ENCODE measurements around the gene ZNF439.

ZNF439 gene

DNA sequence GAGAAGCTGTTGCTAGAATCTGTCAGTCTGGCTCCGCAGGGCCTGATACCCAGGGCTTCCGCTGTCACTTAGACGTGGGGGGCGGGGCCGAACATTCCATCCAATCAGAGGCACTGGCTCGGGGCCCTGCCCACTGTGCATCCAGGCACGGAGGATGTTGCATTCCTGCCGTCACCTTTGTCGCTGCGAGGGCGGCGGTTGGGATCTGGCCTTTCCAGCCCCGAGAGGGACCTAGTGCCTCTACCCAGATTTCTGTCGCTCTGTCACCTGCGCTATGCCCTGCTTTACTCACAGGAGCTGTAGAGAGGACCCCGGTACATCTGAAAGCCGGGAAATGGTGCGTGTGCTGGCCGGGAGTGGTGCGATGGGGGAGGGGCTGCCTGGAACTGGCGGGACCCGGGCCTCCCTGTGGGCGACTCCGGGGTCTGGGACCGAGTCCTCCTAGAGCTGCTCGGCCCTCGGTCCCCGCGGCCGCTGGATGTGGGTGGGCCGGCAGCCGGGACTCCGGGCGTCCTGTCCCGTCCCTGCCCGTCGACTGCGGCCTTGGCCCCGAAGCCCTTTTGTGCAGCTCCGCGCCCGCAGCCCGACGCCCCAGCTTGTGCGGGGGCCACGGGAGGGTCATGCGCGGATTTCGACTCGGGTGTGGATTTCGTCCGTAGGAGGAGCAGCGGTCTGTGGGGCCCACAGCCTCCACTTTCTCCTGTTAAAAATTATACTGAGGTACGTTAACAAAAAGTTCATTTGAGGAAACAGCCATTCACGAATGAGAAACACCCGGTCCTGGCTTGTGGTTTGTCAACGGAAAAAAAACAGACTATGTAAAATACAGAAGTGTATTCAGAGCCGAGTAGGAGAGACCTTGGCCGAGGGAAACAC lies at the start of gene ZNF439:
ZNF439 (plus strand) TSS at position 133 of the 876 bp plus-strand sequence; CDS start at position 275, 142 bp downstream.
- TF ChIP-seq NFIC (IDR thresholded peaks at IDR 0.05), result no peak
- TF ChIP-seq CEBPB (IDR thresholded peaks at IDR 0.05), result no peak
- TF ChIP-seq YY1 (IDR thresholded peaks at IDR 0.05; ENCODE audit: low read depth), result no peak
- TF ChIP-seq TAF1 (IDR thresholded peaks at IDR 0.05; ENCODE audit: low read depth), result no peak
- no peak for TF ChIP-seq RAD21 (IDR thresholded peaks at IDR 0.05; ENCODE audit: low read depth)

DNA sequence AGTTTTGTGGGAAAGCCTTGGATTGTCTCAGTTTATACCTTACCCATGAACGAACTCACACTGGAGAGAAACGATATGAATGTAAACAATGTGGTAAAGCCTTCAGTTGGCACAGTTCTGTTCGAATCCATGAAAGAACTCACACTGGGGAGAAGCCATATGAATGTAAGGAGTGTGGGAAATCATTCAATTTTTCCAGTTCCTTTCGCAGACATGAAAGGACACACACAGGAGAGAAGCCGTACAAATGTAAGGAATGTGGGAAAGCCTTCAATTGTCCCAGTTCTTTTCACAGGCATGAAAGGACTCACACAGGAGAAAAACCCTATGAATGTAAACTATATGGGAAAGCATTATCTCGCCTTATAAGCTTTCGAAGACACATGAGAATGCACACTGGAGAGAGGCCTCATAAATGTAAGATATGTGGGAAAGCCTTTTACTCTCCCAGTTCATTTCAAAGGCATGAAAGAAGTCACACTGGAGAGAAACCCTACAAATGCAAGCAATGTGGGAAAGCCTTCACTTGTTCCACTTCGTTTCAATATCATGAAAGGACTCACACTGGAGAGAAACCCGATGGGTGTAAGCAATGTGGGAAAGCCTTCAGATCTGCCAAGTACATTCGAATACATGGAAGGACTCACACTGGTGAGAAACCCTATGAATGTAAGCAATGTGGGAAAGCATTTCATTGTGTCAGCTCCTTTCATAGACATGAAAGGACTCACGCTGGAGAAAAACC lies 42.0 kb upstream of the ZNF439 start:
- TF ChIP-seq EP300 (IDR thresholded peaks at IDR 0.05; ENCODE audit: borderline replicate concordance) (no peak), YY1 (IDR thresholded peaks at IDR 0.05; ENCODE audit: low read depth) (no peak), TEAD4 (IDR thresholded peaks at IDR 0.05) (no peak), FOXM1 (IDR thresholded peaks at IDR 0.05; ENCODE audit: borderline replicate concordance, low read depth) (no peak), TAF1 (IDR thresholded peaks at IDR 0.05; ENCODE audit: low read depth) (no peak), CREB1 (IDR thresholded peaks at IDR 0.05; ENCODE audit: low read depth) (no peak), RAD21 (IDR thresholded peaks at IDR 0.05; ENCODE audit: low read depth) (no peak), ZBTB7A (IDR thresholded peaks at IDR 0.05; ENCODE audit: low read depth) (no peak), NFIC (IDR thresholded peaks at IDR 0.05) (no peak), CEBPB (IDR thresholded peaks at IDR 0.05) (no peak), TCF12 (IDR thresholded peaks at IDR 0.05; ENCODE audit: low read depth) (no peak)
- TF ChIP-seq, protein P1, sequence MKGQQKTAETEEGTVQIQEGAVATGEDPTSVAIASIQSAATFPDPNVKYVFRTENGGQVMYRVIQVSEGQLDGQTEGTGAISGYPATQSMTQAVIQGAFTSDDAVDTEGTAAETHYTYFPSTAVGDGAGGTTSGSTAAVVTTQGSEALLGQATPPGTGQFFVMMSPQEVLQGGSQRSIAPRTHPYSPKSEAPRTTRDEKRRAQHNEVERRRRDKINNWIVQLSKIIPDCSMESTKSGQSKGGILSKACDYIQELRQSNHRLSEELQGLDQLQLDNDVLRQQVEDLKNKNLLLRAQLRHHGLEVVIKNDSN (IDR thresholded peaks at IDR 0.05), result no peak
- TF ChIP-seq, protein P2, sequence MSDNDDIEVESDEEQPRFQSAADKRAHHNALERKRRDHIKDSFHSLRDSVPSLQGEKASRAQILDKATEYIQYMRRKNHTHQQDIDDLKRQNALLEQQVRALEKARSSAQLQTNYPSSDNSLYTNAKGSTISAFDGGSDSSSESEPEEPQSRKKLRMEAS (IDR thresholded peaks at IDR 0.05), result no peak
- TF ChIP-seq, protein P3, sequence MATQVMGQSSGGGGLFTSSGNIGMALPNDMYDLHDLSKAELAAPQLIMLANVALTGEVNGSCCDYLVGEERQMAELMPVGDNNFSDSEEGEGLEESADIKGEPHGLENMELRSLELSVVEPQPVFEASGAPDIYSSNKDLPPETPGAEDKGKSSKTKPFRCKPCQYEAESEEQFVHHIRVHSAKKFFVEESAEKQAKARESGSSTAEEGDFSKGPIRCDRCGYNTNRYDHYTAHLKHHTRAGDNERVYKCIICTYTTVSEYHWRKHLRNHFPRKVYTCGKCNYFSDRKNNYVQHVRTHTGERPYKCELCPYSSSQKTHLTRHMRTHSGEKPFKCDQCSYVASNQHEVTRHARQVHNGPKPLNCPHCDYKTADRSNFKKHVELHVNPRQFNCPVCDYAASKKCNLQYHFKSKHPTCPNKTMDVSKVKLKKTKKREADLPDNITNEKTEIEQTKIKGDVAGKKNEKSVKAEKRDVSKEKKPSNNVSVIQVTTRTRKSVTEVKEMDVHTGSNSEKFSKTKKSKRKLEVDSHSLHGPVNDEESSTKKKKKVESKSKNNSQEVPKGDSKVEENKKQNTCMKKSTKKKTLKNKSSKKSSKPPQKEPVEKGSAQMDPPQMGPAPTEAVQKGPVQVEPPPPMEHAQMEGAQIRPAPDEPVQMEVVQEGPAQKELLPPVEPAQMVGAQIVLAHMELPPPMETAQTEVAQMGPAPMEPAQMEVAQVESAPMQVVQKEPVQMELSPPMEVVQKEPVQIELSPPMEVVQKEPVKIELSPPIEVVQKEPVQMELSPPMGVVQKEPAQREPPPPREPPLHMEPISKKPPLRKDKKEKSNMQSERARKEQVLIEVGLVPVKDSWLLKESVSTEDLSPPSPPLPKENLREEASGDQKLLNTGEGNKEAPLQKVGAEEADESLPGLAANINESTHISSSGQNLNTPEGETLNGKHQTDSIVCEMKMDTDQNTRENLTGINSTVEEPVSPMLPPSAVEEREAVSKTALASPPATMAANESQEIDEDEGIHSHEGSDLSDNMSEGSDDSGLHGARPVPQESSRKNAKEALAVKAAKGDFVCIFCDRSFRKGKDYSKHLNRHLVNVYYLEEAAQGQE (IDR thresholded peaks at IDR 0.05; ENCODE audit: low read depth), result no peak

DNA sequence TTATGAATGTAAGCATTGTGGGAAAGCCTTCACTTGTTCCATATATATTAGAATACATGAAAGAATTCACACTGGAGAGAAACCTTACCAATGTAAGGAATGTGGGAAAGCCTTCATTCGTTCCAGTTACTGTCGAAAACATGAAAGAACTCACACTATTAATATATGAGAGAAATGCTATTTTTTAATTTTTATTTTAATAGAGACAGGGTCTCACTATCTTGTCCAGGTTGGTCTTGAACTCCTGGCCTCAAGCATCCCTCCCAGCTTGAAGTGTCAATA lies 41.5 kb upstream of the ZNF439 start:
- TF ChIP-seq TEAD4 (IDR thresholded peaks at IDR 0.05), result no peak
- TF ChIP-seq ZBTB7A (IDR thresholded peaks at IDR 0.05; ENCODE audit: low read depth), result no peak
- TF ChIP-seq RAD21 (IDR thresholded peaks at IDR 0.05; ENCODE audit: low read depth), result no peak
- TF ChIP-seq, protein P3 (IDR thresholded peaks at IDR 0.05; ENCODE audit: low read depth), result no peak
- no peak for TF ChIP-seq CREB1 (IDR thresholded peaks at IDR 0.05; ENCODE audit: low read depth)

DNA sequence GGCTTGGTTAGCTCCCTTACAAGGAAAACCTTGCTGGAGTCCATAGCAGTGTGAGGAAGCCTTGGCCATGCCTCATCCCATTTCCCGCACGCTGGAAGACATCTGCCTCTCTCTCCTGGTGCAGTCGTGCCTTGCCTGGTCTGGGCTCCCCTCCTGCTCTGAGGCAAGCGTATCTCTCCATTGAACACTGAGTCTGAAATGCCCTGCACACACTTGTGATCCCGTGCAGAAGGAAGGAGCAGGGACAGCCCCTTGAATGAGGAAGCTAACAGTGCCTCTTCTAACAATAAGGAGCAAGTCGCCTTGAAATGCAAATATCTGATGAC lies 34.9 kb upstream of the ZNF439 start:
- TF ChIP-seq EGR1 (IDR thresholded peaks at IDR 0.05), result no peak
- TF ChIP-seq, protein P2 (IDR thresholded peaks at IDR 0.05), result no peak
- no peak for TF ChIP-seq YY1 (IDR thresholded peaks at IDR 0.05; ENCODE audit: low read depth)
- TF ChIP-seq RAD21 (IDR thresholded peaks at IDR 0.05; ENCODE audit: low read depth), result no peak
- TF ChIP-seq TCF12 (IDR thresholded peaks at IDR 0.05; ENCODE audit: low read depth), result no peak
- TF ChIP-seq, protein P1 (IDR thresholded peaks at IDR 0.05), result no peak
- no peak for TF ChIP-seq CREB1 (IDR thresholded peaks at IDR 0.05; ENCODE audit: low read depth)
- no peak for TF ChIP-seq EP300 (IDR thresholded peaks at IDR 0.05; ENCODE audit: borderline replicate concordance)
- no peak for TF ChIP-seq CEBPB (IDR thresholded peaks at IDR 0.05)
- no peak for TF ChIP-seq FOXM1 (IDR thresholded peaks at IDR 0.05; ENCODE audit: borderline replicate concordance, low read depth)
- no peak for TF ChIP-seq ZBTB7A (IDR thresholded peaks at IDR 0.05; ENCODE audit: low read depth)
- no peak for TF ChIP-seq TEAD4 (IDR thresholded peaks at IDR 0.05)

DNA sequence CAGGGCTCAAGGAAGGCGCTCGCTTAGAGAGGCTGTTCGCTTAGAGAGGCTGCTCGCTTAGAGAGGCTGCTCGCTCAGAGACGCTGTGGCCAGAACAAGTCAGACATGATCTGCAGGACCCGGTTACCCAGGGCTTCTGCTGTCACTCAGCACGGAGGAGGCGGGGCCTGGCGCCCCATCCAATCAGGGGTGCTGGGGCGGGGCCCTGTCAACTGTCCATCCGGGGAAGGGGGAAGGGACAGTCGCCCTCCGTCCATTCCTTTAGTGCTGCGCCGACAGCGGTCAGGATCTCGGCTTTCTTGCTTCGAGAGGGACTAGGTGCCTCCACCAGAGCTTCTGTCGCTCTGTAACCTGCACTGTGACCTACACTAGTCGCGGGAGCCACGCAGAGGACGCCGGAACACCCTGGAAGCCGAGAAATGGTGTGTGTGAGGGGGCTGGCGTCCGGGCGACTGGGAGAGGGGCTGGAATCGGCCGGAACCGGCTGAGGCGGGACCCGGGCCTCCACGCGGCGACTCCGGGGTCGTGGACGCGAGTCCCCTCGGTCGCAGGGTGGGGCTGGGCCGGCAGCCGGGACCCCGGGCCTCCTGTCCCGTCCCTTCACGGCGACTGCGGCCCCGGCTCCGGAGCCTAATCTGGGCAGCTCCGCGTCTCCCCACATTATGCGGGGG lies 34.4 kb upstream of the ZNF439 start, which contains the start of gene ZNF440:
ZNF440 (plus strand) TSS at position 245 of the 671 bp plus-strand sequence; CDS start at position 420, 175 bp downstream.
- TF ChIP-seq TEAD4 (IDR thresholded peaks at IDR 0.05) (no peak), RAD21 (IDR thresholded peaks at IDR 0.05; ENCODE audit: low read depth) (no peak), ZBTB7A (IDR thresholded peaks at IDR 0.05; ENCODE audit: low read depth) (peak; percentile 76; the same call in 1 of the 2 replicates), CREB1 (IDR thresholded peaks at IDR 0.05; ENCODE audit: low read depth) (no peak), TCF12 (IDR thresholded peaks at IDR 0.05; ENCODE audit: low read depth) (peak; percentile 16; the same call in 1 of the 2 replicates), EGR1 (IDR thresholded peaks at IDR 0.05) (no peak), EP300 (IDR thresholded peaks at IDR 0.05; ENCODE audit: borderline replicate concordance) (no peak), FOXM1 (IDR thresholded peaks at IDR 0.05; ENCODE audit: borderline replicate concordance, low read depth) (no peak), YY1 (IDR thresholded peaks at IDR 0.05; ENCODE audit: low read depth) (peak; percentile 77), NFIC (IDR thresholded peaks at IDR 0.05) (no peak), CEBPB (IDR thresholded peaks at IDR 0.05) (no peak), TAF1 (IDR thresholded peaks at IDR 0.05; ENCODE audit: low read depth) (peak; percentile 94)
- TF ChIP-seq, protein P3 (IDR thresholded peaks at IDR 0.05; ENCODE audit: low read depth), result no peak
- TF ChIP-seq, protein P2 (IDR thresholded peaks at IDR 0.05), result peak; percentile 12; the same call in 1 of the 2 replicates
- TF ChIP-seq, protein P1 (IDR thresholded peaks at IDR 0.05), result no peak
